SK-N-MC (cell line): ENCODE data around the gene PARD3.

Experiments
- DNase-seq: peaks from one replicate; pipeline ENCODE4 v3.0.0-alpha.2; 2011; ENCODE audit warnings: low read depth, low spot score
- H3K27ac ChIP-seq: fragments of 200-600 bp; sonication (generic); 2 replicates; pipeline ENCODE4 v1.5.1; 2016; ENCODE audit warnings: mixed run types
- H3K36me3 ChIP-seq: fragments of 200-600 bp; sonication (generic); 2 replicates; pipeline ENCODE4 v1.6.1; 2017; ENCODE audit warnings: antibody characterized with exemption, low read length, mixed read lengths; ENCODE audit not compliant: insufficient read depth
- H3K4me3 ChIP-seq: fragments of 200-600 bp; sonication (generic); 2 replicates; pipeline ENCODE4 v1.5.1; 2016
- H3K9ac ChIP-seq: fragments of 200-600 bp; sonication (generic); 2 replicates; pipeline ENCODE4 v1.8.0; 2017; ENCODE audit warnings: mixed run types, mixed read lengths; ENCODE audit not compliant: insufficient read length
- H3K9me3 ChIP-seq: fragments of 200-600 bp; sonication (generic); 2 replicates; pipeline ENCODE4 v1.6.1; 2017; ENCODE audit warnings: low read depth, mild to moderate bottlenecking, antibody characterized with exemption, low read length, moderate library complexity, mixed read lengths
- EZH2 ChIP-seq: fragments of 200-600 bp; sonication (generic); IDR thresholded peaks from one replicate; pipeline ENCODE4 v1.6.1; 2017; ENCODE audit warnings: antibody characterized with exemption
- FOXP2 ChIP-seq: optimal IDR thresholded peaks from 2 replicates; pipeline ENCODE3; 2011; ENCODE audit warnings: mild to moderate bottlenecking, moderate library complexity; ENCODE audit not compliant: insufficient read depth; ENCODE audit errors: extremely low read length, control extremely low read depth
- POLR2AphosphoS5 ChIP-seq: IDR thresholded peaks from 2 replicates; pipeline ENCODE4 v1.6.1; 2012; ENCODE audit warnings: mild to moderate bottlenecking, low read depth, low read length, borderline replicate concordance

The PARD3 gene

GRCh38 chr10:34153663-34154382 lies 661.3 kb downstream of the PARD3 start:
- Histone ChIP-seq H3K4me3 (no peak overlapping the region), H3K27ac (no peak overlapping the region), H3K9ac (no peak overlapping the region), H3K9me3 (no peaks in the 10 kb centered on the region), H3K36me3 (no peaks in the 10 kb centered on the region)
- no peak for DNase-seq
- TF ChIP-seq POLR2AphosphoS5 (no peak), EZH2 (no peak), FOXP2 (no peak)

GRCh38 chr10:34152434-34152833 lies 662.7 kb downstream of the PARD3 start:
- Histone ChIP-seq H3K4me3 (no peak overlapping the region), H3K9ac (no peak overlapping the region), H3K36me3 (no peaks in the 10 kb centered on the region), H3K9me3 (no peaks in the 10 kb centered on the region), H3K27ac (no peak overlapping the region)
- no peak for DNase-seq
- no peak for TF ChIP-seq EZH2
- TF ChIP-seq POLR2AphosphoS5: no peak
- no peak for TF ChIP-seq FOXP2

GRCh38 chr10:34151931-34152330 lies 663.2 kb downstream of the PARD3 start:
- Histone ChIP-seq H3K4me3 (no peak overlapping the region), H3K36me3 (no peaks in the 10 kb centered on the region), H3K9ac (no peak overlapping the region), H3K27ac (no peak overlapping the region), H3K9me3 (no peaks in the 10 kb centered on the region)
- no peak for TF ChIP-seq POLR2AphosphoS5
- DNase-seq: no peak

GRCh38 chr10:34151481-34151880 lies 663.6 kb downstream of the PARD3 start:
- Histone ChIP-seq H3K9ac (no peak overlapping the region), H3K36me3 (no peaks in the 10 kb centered on the region), H3K4me3 (no peak overlapping the region), H3K9me3 (no peaks in the 10 kb centered on the region), H3K27ac (no peak overlapping the region)
- DNase-seq: no peak
- TF ChIP-seq EZH2 (no peak), POLR2AphosphoS5 (no peak), FOXP2 (no peak)

GRCh38 chr10:34150103-34150502 lies 665.0 kb downstream of the PARD3 start:
- Histone ChIP-seq H3K27ac (no peak overlapping the region), H3K36me3 (no peaks in the 10 kb centered on the region), H3K4me3 (no peak overlapping the region), H3K9ac (no peak overlapping the region), H3K9me3 (no peaks in the 10 kb centered on the region)
- TF ChIP-seq FOXP2: no peak
- TF ChIP-seq EZH2: no peak
- no peak for TF ChIP-seq POLR2AphosphoS5
- DNase-seq: no peak

- DNase-seq: no peak
- Histone ChIP-seq H3K9ac (no peak overlapping the region), H3K9me3 (no peaks in the 10 kb centered on the region), H3K36me3 (no peaks in the 10 kb centered on the region), H3K4me3 (no peak overlapping the region), H3K27ac (no peak overlapping the region)
- TF ChIP-seq FOXP2 (no peak), POLR2AphosphoS5 (no peak), EZH2 (no peak)
Observed at GRCh38 chr10:34148305-34148657, 666.8 kb downstream of the PARD3 start.

GRCh38 chr10:34147641-34148304 lies 667.3 kb downstream of the PARD3 start:
- no peak for TF ChIP-seq FOXP2
- TF ChIP-seq EZH2: no peak
- H3K9me3 ChIP-seq: no peaks in the 10 kb centered on the region
- H3K36me3 ChIP-seq: no peaks in the 10 kb centered on the region
- no peak for DNase-seq
- H3K4me3 ChIP-seq: no peak overlapping the region
- H3K27ac ChIP-seq: no peak overlapping the region
- no peak overlapping the region for H3K9ac ChIP-seq

GRCh38 chr10:34145715-34146114 lies 669.4 kb downstream of the PARD3 start:
- Histone ChIP-seq H3K36me3 (no peaks in the 10 kb centered on the region), H3K9me3 (no peaks in the 10 kb centered on the region), H3K4me3 (no peak overlapping the region), H3K9ac (no peak overlapping the region), H3K27ac (no peak overlapping the region)
- TF ChIP-seq FOXP2 (no peak), EZH2 (no peak), POLR2AphosphoS5 (no peak)
- DNase-seq: no peak

GRCh38 chr10:34143466-34143865 lies 671.6 kb downstream of the PARD3 start:
- Histone ChIP-seq H3K4me3 (no peak overlapping the region), H3K36me3 (no peaks in the 10 kb centered on the region), H3K27ac (no peak overlapping the region), H3K9ac (no peak overlapping the region), H3K9me3 (no peaks in the 10 kb centered on the region)
- no peak for TF ChIP-seq EZH2
- no peak for TF ChIP-seq FOXP2
- TF ChIP-seq POLR2AphosphoS5: no peak
- no peak for DNase-seq
